Testis (tissue), 2 donors: ENCODE results near the gene CENPO.

ENCODE experiments used
- CTCF ChIP-seq, 3 experiments: fragments of 450-650 bp in 2 of 3; fragments of 200-600 bp in 1 of 3; sonication (generic) in 1 of 3; IDR thresholded peaks; one replicate each; pipeline ENCODE4 v1.5.1; 2016 to 2019; ENCODE audit warnings: antibody characterized with exemption in 3 of 3, mild to moderate bottlenecking in 2 of 3, moderate library complexity in 1 of 3
- POLR2A ChIP-seq: fragments of 450-650 bp; IDR thresholded peaks from one replicate; pipeline ENCODE4 v1.6.1; 2017; ENCODE audit warnings: antibody characterized with exemption, mild to moderate bottlenecking, moderate library complexity

- TF ChIP-seq CTCF (IDR thresholded peaks at IDR 0.05) (no peak), POLR2A (no peak)
Observed at GRCh38 chr2:24857746-24858145, 64.5 kb downstream of the CENPO start.
